Psoas muscle (tissue), 8 donors: ENCODE data around the gene COL4A6. TPM values are rescaled to one million over a fixed set of nuclear protein-coding genes. Genes with fewer than 3 reads are reported as not detected.

ENCODE experiments used
- ATAC-seq, 4 donors: fragments of 200-7000 bp; cut with Tn5 transposase; one replicate each; pipeline ENCODE4 v1.9.1; 2020; ENCODE audit warnings: moderate library complexity in 3 of 4, mild to moderate bottlenecking in 2 of 4
- DNase-seq, 2 donors: peaks; one replicate each; pipeline ENCODE4 v3.0.0-alpha.2; 2020
- H3K27ac ChIP-seq: fragments of 200-600 bp; one replicate; pipeline ENCODE4 v1.8.0; 2022
- H3K27me3 ChIP-seq, 3 donors: fragments of 200-600 bp in 1 of 3; one replicate each; pipeline versions ENCODE4 v1.6.1 to v1.8.0; 2013 to 2022; ENCODE audit warnings: low read length in 2 of 3, mild to moderate bottlenecking in 2 of 3, moderate library complexity in 1 of 3; ENCODE audit not compliant: insufficient read depth in 3 of 3
- H3K36me3 ChIP-seq, 2 donors: fragments of 200-600 bp in 1 of 2; one replicate each; pipeline versions ENCODE4 v1.6.1 to v1.8.0; 2013 to 2022; ENCODE audit warnings: low read depth in 1 of 2, mild to moderate bottlenecking in 1 of 2, moderate library complexity in 1 of 2; ENCODE audit not compliant: insufficient read depth in 1 of 2
- H3K4me1 ChIP-seq: fragments of 200-600 bp; one replicate; pipeline ENCODE4 v1.8.0; 2022
- H3K4me3 ChIP-seq: fragments of 200-600 bp; one replicate; pipeline ENCODE4 v1.8.0; 2022; ENCODE audit warnings: mild to moderate bottlenecking
- H3K9me3 ChIP-seq: fragments of 200-600 bp; one replicate; pipeline ENCODE4 v1.8.0; 2022
- WGBS, 3 donors: extraction: QIAGEN DNeasy Blood & Tissue Kit; methylation state at CpG; one replicate each; pipeline versions ENCODE4 v1.1.6 to v1.1.7; 2013; 5-methylcytosine and 5-hydroxymethylcytosine counted together
- intact Hi-C, 2 donors: fragments of 100-400 bp; cut with DNase I; formaldehyde crosslinking; loops; one replicate each; pipeline versions ENCODE4 v1.11.0 to v1.14.2; 2022
- polyA plus RNA-seq, 3 donors: library from polyadenylated mRNA; stranded (reverse); fragments of 200-250 nt; gene quantifications; one replicate each; pipeline ENCODE4 v1.2.3, GENCODE V29; 2013
- total RNA-seq, 4 donors: library from RNA; stranded (reverse); fragmentation: NEBNext Ultra II Directional in 2 of 4; extraction: Animal tissue kit (Norgen Biotek cat#: 25700) in 2 of 4; gene quantifications; one replicate each; pipeline versions ENCODE4 v1.2.1 to v1.2.4, GENCODE V29; 2021 to 2023
- TF ChIP-seq, protein P1 (sequence below): fragments of 200-600 bp; IDR thresholded peaks from one replicate; pipeline ENCODE4 v1.8.0; 2022; ENCODE audit warnings: antibody characterized with exemption
- donor health status: healthy with polysubstance abuse.
- donor health status: DM: no; HTN: no; CAD: no; lungs with moderate emphysema.
- donor health status: Bipolar disorder and iron deficiency.
- donor health status: healthy.
- donor health status: DM: yes; HTN: yes; CAD: no.
- donor health status: DM: no; HTN: no; CAD: no.
- donor health status: DM: no; HTN: no; CAD: no.
- donor health status: DM: yes; HTN: yes; CAD: no.

Gene COL4A6
- total and polyA plus RNA-seq, 7 donors = 0.17 to 3.6 (median 0.68) TPM

DNA sequence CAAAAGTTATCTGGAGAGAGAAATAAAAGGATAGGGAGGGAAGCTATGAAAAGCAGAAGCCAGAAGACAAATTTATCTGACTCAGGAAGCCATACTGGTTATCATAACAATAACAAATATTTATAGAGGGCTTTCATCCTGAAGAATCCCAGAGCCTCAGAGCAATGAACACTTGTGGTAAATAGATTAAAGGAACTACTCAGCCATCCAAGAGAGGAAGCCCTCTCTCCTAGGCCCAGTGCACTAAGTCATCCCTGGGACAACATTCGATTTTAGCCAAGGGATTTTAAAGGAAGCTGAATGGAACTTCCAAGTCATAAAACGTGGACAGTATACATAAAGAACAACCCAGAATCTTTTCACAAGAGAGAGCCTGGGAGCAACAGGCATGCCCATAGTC is 76.9 kb downstream of the COL4A6 start:
- H3K4me3 ChIP-seq = no peak overlapping the region
- H3K27me3 ChIP-seq = peaks cover 0 to 11% (median 0%) of the 10 kb centered on the region in 3 donors
- H3K27ac ChIP-seq = no peak overlapping the region
- intact Hi-C loops = no loop called here
- no peaks in the 10 kb centered on the region for H3K9me3 ChIP-seq
- no peaks in the 10 kb centered on the region for H3K4me1 ChIP-seq
- WGBS, 3 donors = 48 to 65% (median 56%) methylated on average over 2 of the region's 2 CpGs
- H3K36me3 ChIP-seq = no peaks in the 10 kb centered on the region
- DNase-seq (no peak), ATAC-seq (no peak)
- TF ChIP-seq, protein P1, sequence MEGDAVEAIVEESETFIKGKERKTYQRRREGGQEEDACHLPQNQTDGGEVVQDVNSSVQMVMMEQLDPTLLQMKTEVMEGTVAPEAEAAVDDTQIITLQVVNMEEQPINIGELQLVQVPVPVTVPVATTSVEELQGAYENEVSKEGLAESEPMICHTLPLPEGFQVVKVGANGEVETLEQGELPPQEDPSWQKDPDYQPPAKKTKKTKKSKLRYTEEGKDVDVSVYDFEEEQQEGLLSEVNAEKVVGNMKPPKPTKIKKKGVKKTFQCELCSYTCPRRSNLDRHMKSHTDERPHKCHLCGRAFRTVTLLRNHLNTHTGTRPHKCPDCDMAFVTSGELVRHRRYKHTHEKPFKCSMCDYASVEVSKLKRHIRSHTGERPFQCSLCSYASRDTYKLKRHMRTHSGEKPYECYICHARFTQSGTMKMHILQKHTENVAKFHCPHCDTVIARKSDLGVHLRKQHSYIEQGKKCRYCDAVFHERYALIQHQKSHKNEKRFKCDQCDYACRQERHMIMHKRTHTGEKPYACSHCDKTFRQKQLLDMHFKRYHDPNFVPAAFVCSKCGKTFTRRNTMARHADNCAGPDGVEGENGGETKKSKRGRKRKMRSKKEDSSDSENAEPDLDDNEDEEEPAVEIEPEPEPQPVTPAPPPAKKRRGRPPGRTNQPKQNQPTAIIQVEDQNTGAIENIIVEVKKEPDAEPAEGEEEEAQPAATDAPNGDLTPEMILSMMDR = no peak

DNA sequence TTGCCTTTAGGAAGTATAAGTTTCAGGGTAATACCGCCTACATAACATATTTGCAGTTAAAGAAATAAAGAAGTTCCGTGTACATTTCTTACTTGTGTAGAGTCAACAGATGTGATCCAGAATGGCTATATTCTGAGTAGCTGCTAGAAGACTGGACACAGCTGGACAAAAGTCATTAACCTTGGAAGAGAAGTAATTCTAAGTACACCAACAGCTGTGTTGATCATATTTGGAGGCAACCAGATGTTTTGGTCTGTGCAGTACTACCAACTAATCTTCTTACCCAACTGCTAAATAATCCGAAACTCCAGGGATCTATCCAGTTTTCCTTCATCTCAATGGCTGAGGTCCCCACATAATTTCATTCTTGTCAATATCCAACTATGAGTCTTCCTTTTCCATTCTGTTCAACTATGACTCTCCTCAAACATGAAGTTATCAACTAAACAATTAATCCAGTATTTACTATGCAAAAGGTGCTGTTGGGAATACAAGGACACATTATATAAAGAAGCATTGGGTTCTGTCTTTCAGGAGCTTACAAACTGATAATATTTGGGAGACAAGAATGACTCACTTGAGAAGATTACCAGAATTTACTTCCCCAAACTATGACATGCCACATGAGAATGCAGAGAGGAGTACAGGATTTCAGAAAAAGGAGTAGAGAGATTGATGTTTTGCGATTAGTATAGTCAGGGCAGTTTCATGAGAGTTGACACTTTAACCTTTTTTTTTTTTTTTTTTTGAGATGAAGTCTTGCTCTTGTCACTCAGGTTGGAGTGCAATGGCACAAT is 78.2 kb downstream of the COL4A6 start:
- intact Hi-C loops = no loop called here
- WGBS, 3 donors = 74 to 84% (median 77%) methylated on average over 4 of the region's 4 CpGs
- TF ChIP-seq, protein P1 = no peak
- ATAC-seq (no peak), DNase-seq (no peak)
- Histone ChIP-seq H3K36me3 (no peaks in the 10 kb centered on the region), H3K4me3 (no peak overlapping the region), H3K27ac (no peak overlapping the region), H3K27me3 (peaks cover 0 to 11% (median 0%) of the 10 kb centered on the region in 3 donors), H3K4me1 (no peaks in the 10 kb centered on the region), H3K9me3 (no peaks in the 10 kb centered on the region)

DNA sequence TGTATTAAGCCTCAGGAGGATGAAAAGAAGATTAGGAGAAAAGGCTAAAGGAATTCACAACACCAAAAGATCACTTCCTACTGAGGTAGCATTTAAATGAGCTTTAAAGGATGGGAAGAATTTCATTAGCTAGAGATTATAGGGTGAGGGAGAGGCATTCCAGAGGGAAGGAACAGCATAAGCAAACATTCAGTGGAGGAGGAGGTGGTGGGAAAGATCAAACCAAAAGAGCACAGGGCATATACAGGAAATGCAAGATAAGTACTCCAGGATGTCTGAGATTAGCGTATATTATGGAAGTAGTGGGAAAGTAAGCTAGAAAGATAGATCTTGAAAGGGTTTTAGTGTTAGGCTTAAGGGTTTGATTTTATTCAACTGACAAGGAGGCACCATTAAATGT is 84.8 kb downstream of the COL4A6 start:
- Histone ChIP-seq H3K36me3 (no peaks in the 10 kb centered on the region), H3K4me1 (no peaks in the 10 kb centered on the region), H3K27ac (no peak overlapping the region), H3K4me3 (no peak overlapping the region), H3K9me3 (no peaks in the 10 kb centered on the region), H3K27me3 (peaks cover 0 to 12% (median 0%) of the 10 kb centered on the region in 3 donors)
- WGBS, 3 donors = 64 to 100% (median 83%) methylated on average over 1 of the region's 1 CpG
- DNase-seq (no peak), ATAC-seq (no peak)
- intact Hi-C loops = no loop called here
- TF ChIP-seq, protein P1 = no peak

DNA sequence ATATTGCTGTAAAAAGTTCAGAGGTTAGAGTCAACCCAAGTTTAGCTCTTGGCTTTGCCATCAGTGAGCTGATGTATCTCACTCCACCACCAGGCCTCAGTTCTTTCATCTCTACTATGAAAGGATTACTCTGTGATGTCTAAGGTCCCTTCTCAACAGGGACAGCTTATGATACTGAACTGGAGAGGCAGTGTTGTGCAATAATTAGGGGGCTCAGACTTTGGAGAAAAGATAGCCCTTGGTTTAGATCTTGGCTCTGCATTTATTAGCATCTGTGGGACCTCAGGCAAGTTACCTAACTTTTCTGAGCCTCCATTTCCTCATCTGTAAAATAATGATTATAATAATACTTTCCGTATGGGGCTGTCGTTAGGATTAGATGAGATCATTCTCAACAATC is 89.0 kb downstream of the COL4A6 start:
- no peak for DNase-seq
- H3K27me3 ChIP-seq = peaks cover 0 to 10% (median 0%) of the 10 kb centered on the region in 3 donors
- intact Hi-C loops = no loop called here
- H3K9me3 ChIP-seq = no peaks in the 10 kb centered on the region
- no peak overlapping the region for H3K27ac ChIP-seq
- peaks cover 5% of the 10 kb centered on the region for H3K4me1 ChIP-seq
- WGBS, 3 donors = 78 to 89% (median 80%) methylated on average over 2 of the region's 2 CpGs
- no peak for ATAC-seq
- H3K4me3 ChIP-seq = no peak overlapping the region
- TF ChIP-seq, protein P1 = no peak
- H3K36me3 ChIP-seq = no peaks in the 10 kb centered on the region
